ENCODE data around the gene PFN3.

DNA sequence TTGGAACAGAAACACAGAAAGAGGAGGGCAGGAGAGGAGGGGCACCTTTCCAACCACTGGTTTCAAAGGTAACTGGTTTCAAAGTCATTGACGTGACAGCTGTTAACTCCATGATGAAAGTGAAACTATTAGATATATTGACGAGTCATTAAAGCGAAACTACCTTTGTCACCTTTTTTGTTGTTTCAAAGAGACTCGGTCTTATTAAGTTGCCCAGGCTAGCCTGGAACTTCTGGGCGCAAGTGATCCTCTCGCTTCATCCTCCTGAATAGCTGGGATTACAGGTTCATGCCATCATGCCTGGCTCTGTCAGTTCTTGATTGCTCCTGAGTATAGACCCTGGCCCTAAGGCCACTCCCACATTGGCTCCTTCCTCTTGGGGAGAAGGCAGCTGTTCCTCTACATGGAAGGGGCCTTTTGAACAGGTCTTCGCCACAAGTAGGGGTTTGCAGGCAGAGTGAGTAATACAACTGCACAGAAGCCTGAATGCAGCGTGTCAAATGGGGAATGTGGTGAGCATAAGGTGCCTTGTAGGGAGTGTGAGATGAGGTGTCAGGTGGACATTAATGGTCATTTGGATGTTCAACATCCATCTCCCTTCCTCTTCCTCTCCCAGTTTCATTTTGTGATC lies 12.3 kb upstream of the PFN3 start:
- no peak for TF ChIP-seq EP300 (IDR thresholded peaks at IDR 0.05)
- no peak for TF ChIP-seq POLR2A (IDR thresholded peaks at IDR 0.05)
- TF ChIP-seq, protein P1, sequence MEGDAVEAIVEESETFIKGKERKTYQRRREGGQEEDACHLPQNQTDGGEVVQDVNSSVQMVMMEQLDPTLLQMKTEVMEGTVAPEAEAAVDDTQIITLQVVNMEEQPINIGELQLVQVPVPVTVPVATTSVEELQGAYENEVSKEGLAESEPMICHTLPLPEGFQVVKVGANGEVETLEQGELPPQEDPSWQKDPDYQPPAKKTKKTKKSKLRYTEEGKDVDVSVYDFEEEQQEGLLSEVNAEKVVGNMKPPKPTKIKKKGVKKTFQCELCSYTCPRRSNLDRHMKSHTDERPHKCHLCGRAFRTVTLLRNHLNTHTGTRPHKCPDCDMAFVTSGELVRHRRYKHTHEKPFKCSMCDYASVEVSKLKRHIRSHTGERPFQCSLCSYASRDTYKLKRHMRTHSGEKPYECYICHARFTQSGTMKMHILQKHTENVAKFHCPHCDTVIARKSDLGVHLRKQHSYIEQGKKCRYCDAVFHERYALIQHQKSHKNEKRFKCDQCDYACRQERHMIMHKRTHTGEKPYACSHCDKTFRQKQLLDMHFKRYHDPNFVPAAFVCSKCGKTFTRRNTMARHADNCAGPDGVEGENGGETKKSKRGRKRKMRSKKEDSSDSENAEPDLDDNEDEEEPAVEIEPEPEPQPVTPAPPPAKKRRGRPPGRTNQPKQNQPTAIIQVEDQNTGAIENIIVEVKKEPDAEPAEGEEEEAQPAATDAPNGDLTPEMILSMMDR (IDR thresholded peaks at IDR 0.05), result no peak

Measured in sigmoid colon (tissue), 4 donors.